Prostate gland (tissue), 2 donors: ENCODE data around the gene MCF2L2. TPM values are rescaled to one million over a fixed set of nuclear protein-coding genes. Genes with fewer than 3 reads are reported as not detected.
A peak's percentile ranks its signal among the peaks of the same experiment; 100 is the strongest.

Source experiments
- DNase-seq: peaks from one replicate; pipeline ENCODE4 v3.0.0-alpha.2; 2019; ENCODE audit warnings: low spot score
- H3K27ac ChIP-seq, 2 donors: fragments of 200-600 bp; sonication (generic); 2 replicates each; pipeline ENCODE4 v1.5.1; 2017 to 2019
- H3K27me3 ChIP-seq: fragments of 200-600 bp; sonication (generic); replicated peaks from 2 replicates; pipeline ENCODE4 v1.5.1; 2019; ENCODE audit not compliant: insufficient read depth
- H3K36me3 ChIP-seq, 2 donors: fragments of 200-600 bp; sonication (generic); 1 replicate in 1 of 2; 2 replicates in 1 of 2; pipeline versions ENCODE4 v1.5.1 to v1.8.1; 2017 to 2019
- H3K4me1 ChIP-seq: fragments of 200-600 bp; sonication (generic); replicated peaks from 2 replicates; pipeline ENCODE4 v1.5.1; 2019
- H3K4me3 ChIP-seq, 2 donors: fragments of 200-600 bp; sonication (generic); 2 replicates each; pipeline ENCODE4 v1.5.1; 2017 to 2019
- H3K9me3 ChIP-seq: fragments of 200-600 bp; sonication (generic); 2 replicates; pipeline ENCODE4 v1.5.1; 2017
- POLR2A ChIP-seq: fragments of 450-650 bp; IDR thresholded peaks from one replicate; pipeline ENCODE4 v1.6.1; 2016; ENCODE audit warnings: antibody characterized with exemption, mild to moderate bottlenecking
- POLR2AphosphoS5 ChIP-seq: sonication (generic); formaldehyde crosslinking; IDR thresholded peaks from one replicate; pipeline ENCODE4 v1.6.1; 2017; ENCODE audit warnings: antibody characterized with exemption
- WGBS: methylation state at CpG from one replicate; pipeline ENCODE4 v1.1.5; 2018; 5-methylcytosine and 5-hydroxymethylcytosine counted together
- intact Hi-C: fragments of 100-400 bp; cut with DNase I; formaldehyde crosslinking; loops from one replicate; pipeline ENCODE4 v1.14.2; 2022
- total RNA-seq, 2 donors: library from RNA; depleted of rRNA; stranded (reverse); fragments of >200 nt; gene quantifications; one replicate each; pipeline ENCODE4 v1.1.0, GENCODE V29; 2016
- TF ChIP-seq, protein P1 (sequence below), 4 experiments: fragments of 200-600 bp in 2 of 4; fragments of 450-650 bp in 2 of 4; sonication (generic) in 2 of 4; IDR thresholded peaks; 1 replicate in 3 of 4; 2 replicates in 1 of 4; pipeline ENCODE4 v1.5.1; 2016 to 2019; ENCODE audit warnings: antibody characterized with exemption in 4 of 4, mild to moderate bottlenecking in 2 of 4, moderate library complexity in 2 of 4

The MCF2L2 gene
- total RNA-seq, 2 donors from 2014 or later, result 0.41 to 4.0 TPM

DNA sequence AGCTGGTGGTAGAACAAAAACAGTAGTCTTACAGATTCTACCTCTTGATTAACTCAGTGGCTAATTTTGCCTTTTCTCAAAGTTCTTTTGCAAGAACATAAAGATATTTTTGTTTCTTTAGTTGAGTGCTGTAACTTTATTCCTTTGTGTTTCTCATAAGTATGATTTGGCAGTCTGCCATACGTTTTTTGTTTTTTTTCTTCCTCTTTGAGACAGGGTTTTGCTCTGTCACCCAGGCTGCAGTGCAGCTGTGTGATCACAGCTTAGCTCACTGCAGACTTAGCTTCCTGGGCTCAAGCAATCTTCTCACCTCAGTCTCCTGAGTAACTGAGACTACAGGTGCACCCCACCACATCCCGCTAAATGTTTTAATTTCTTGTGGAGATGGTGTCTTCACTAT lies 153.0 kb downstream of the MCF2L2 start:
- DNase-seq, result no peak
- H3K4me3 ChIP-seq, result no peak overlapping the region
- WGBS, result 43% methylated on average over 2 of the region's 2 CpGs
- no peak for TF ChIP-seq POLR2A
- TF ChIP-seq POLR2AphosphoS5, result no peak
- TF ChIP-seq, protein P1, sequence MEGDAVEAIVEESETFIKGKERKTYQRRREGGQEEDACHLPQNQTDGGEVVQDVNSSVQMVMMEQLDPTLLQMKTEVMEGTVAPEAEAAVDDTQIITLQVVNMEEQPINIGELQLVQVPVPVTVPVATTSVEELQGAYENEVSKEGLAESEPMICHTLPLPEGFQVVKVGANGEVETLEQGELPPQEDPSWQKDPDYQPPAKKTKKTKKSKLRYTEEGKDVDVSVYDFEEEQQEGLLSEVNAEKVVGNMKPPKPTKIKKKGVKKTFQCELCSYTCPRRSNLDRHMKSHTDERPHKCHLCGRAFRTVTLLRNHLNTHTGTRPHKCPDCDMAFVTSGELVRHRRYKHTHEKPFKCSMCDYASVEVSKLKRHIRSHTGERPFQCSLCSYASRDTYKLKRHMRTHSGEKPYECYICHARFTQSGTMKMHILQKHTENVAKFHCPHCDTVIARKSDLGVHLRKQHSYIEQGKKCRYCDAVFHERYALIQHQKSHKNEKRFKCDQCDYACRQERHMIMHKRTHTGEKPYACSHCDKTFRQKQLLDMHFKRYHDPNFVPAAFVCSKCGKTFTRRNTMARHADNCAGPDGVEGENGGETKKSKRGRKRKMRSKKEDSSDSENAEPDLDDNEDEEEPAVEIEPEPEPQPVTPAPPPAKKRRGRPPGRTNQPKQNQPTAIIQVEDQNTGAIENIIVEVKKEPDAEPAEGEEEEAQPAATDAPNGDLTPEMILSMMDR (IDR thresholded peaks at IDR 0.05), result no peak
- no peaks in the 10 kb centered on the region for H3K27me3 ChIP-seq
- no peaks in the 10 kb centered on the region for H3K9me3 ChIP-seq
- H3K4me1 ChIP-seq, result no peaks in the 10 kb centered on the region
- H3K36me3 ChIP-seq, result no peaks in the 10 kb centered on the region
- intact Hi-C loops, result no loop called here
- peak overlapping the region in 1 of 2 donors; percentile 9 for H3K27ac ChIP-seq

DNA sequence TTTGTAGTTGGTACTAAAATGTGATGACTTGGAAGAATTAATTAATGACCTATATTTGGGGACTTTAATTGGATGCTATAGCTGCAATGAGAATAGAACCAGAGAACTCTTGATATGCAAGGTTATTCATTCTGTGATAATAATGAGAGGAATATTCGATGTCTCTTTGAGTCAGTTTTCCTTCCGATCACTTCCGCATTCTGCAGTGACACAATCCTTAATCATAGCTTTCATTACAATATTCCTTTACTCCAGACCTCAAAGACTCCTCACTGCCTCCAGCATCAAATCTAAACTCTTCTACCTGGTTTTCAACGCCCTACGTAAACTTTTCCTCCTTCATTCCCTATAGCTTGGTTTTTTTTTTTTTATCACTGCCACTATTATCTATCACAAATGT lies 153.8 kb downstream of the MCF2L2 start:
- Histone ChIP-seq H3K27ac (no peak overlapping the region), H3K4me3 (no peak overlapping the region), H3K4me1 (no peaks in the 10 kb centered on the region), H3K36me3 (no peaks in the 10 kb centered on the region), H3K27me3 (no peaks in the 10 kb centered on the region), H3K9me3 (no peaks in the 10 kb centered on the region)
- no peak for DNase-seq
- 85% methylated on average over 5 of the region's 5 CpGs for WGBS
- no peak for TF ChIP-seq POLR2A
- no peak for TF ChIP-seq POLR2AphosphoS5
- TF ChIP-seq, protein P1 (IDR thresholded peaks at IDR 0.05), result no peak
- intact Hi-C loops, result no loop called here

- no peak overlapping the region for H3K4me3 ChIP-seq
- intact Hi-C loops, result no loop called here
- H3K9me3 ChIP-seq, result no peaks in the 10 kb centered on the region
- no peaks in the 10 kb centered on the region for H3K4me1 ChIP-seq
- no peaks in the 10 kb centered on the region for H3K27me3 ChIP-seq
- H3K27ac ChIP-seq, result no peak overlapping the region
- H3K36me3 ChIP-seq, result no peaks in the 10 kb centered on the region
- TF ChIP-seq POLR2A, result no peak
- no peak for TF ChIP-seq POLR2AphosphoS5
- TF ChIP-seq, protein P1 (IDR thresholded peaks at IDR 0.05), result no peak
- no peak for DNase-seq
Observed at GRCh38 chr3:183272791-183273190, 155.6 kb downstream of the MCF2L2 start.

GRCh38 chr3:183272142-183272541 lies 156.3 kb downstream of the MCF2L2 start:
- 96% methylated on average over 3 of the region's 3 CpGs for WGBS
- no peaks in the 10 kb centered on the region for H3K36me3 ChIP-seq
- intact Hi-C loops, result no loop called here
- H3K27ac ChIP-seq, result no peak overlapping the region
- DNase-seq, result no peak
- H3K4me3 ChIP-seq, result no peak overlapping the region
- H3K4me1 ChIP-seq, result no peaks in the 10 kb centered on the region
- no peaks in the 10 kb centered on the region for H3K27me3 ChIP-seq
- no peaks in the 10 kb centered on the region for H3K9me3 ChIP-seq
- no peak for TF ChIP-seq POLR2A
- TF ChIP-seq POLR2AphosphoS5, result no peak
- TF ChIP-seq, protein P1 (IDR thresholded peaks at IDR 0.05), result no peak

DNA sequence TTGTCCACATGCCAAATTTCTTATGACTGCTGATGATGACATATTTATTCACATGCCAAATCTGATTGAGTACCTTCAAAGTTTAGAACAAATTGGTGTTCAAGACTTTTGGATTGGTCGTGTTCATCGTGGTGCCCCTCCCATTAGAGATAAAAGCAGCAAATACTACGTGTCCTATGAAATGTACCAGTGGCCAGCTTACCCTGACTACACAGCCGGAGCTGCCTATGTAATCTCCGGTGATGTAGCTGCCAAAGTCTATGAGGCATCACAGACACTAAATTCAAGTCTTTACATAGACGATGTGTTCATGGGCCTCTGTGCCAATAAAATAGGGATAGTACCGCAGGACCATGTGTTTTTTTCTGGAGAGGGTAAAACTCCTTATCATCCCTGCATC lies 158.1 kb downstream of the MCF2L2 start:
- Histone ChIP-seq H3K4me1 (no peaks in the 10 kb centered on the region), H3K27me3 (no peaks in the 10 kb centered on the region), H3K4me3 (no peak overlapping the region), H3K36me3 (no peaks in the 10 kb centered on the region), H3K27ac (no peak overlapping the region), H3K9me3 (no peaks in the 10 kb centered on the region)
- TF ChIP-seq, protein P1 (IDR thresholded peaks at IDR 0.05), result no peak
- TF ChIP-seq POLR2A (no peak), POLR2AphosphoS5 (no peak)
- DNase-seq, result no peak
- 91% methylated on average over 7 of the region's 7 CpGs for WGBS
- intact Hi-C loops, result no loop called here
